ENCODE measurements around the gene FHIT.

DNA sequence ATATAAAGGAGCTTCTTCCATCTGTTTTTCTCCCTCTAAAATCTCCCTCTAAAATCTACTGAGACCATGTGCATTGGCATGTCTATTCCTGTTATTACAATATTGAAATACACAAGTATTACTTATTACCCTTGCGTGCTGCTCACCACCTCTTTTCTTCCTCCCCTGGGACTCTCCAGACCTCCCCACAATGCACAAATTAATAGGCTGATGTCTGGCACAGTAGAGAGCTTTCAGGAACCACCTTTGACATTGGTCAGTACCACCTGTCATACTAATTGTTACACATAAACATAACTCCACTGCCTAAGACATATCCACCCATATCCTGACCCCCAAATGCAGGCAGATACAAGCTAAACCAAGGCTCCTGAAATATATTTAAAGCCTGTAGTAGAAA, 722.6 kb downstream of the FHIT start:
- TF ChIP-seq, protein P1, sequence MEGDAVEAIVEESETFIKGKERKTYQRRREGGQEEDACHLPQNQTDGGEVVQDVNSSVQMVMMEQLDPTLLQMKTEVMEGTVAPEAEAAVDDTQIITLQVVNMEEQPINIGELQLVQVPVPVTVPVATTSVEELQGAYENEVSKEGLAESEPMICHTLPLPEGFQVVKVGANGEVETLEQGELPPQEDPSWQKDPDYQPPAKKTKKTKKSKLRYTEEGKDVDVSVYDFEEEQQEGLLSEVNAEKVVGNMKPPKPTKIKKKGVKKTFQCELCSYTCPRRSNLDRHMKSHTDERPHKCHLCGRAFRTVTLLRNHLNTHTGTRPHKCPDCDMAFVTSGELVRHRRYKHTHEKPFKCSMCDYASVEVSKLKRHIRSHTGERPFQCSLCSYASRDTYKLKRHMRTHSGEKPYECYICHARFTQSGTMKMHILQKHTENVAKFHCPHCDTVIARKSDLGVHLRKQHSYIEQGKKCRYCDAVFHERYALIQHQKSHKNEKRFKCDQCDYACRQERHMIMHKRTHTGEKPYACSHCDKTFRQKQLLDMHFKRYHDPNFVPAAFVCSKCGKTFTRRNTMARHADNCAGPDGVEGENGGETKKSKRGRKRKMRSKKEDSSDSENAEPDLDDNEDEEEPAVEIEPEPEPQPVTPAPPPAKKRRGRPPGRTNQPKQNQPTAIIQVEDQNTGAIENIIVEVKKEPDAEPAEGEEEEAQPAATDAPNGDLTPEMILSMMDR (conservative IDR thresholded peaks at IDR 0.05), result no peak
- TF ChIP-seq EZH2 (IDR thresholded peaks at IDR 0.05; ENCODE audit: low read depth), result no peak

All from PC-9 (cell line).